ENCODE measurements around the gene COL4A2.

DNA sequence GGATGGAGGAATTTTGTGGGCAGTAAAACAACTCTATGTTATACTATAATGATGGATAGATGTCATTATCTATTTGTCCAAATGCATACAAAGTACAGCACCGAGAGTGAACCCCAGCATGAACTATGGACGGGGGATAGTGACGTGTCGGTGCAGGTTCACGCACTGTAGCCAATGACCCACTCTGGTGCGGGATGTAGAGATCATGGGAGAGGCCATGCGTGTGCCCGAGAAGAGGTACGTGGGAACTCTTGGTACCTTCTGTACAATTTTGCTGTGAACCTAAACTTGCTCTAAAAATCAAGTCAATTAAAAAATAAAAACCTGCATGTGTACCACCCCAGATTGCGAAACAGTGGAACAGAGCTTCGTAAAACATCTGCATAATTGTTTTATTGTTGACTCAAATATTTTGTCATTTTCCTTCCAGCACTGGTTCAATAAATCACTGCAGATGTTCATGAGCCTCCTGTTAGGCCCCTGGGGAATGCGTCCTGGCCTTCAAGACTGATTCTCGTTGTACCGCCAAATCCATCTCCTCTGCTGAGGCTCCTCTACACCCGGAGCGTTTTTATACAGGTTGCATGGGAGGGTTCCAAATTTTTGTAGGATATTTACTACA lies 31.0 kb upstream of the COL4A2 start:
- no peak for TF ChIP-seq ZFX (IDR thresholded peaks at IDR 0.05)
- TF ChIP-seq, protein P1, sequence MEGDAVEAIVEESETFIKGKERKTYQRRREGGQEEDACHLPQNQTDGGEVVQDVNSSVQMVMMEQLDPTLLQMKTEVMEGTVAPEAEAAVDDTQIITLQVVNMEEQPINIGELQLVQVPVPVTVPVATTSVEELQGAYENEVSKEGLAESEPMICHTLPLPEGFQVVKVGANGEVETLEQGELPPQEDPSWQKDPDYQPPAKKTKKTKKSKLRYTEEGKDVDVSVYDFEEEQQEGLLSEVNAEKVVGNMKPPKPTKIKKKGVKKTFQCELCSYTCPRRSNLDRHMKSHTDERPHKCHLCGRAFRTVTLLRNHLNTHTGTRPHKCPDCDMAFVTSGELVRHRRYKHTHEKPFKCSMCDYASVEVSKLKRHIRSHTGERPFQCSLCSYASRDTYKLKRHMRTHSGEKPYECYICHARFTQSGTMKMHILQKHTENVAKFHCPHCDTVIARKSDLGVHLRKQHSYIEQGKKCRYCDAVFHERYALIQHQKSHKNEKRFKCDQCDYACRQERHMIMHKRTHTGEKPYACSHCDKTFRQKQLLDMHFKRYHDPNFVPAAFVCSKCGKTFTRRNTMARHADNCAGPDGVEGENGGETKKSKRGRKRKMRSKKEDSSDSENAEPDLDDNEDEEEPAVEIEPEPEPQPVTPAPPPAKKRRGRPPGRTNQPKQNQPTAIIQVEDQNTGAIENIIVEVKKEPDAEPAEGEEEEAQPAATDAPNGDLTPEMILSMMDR (IDR thresholded peaks at IDR 0.05 in 2 of 3, conservative IDR thresholded peaks at IDR 0.05 in 1 of 3; ENCODE audit: borderline replicate concordance in 1 of 3, insufficient read depth in 1 of 3, low read depth in 2 of 3, low read length in 2 of 3): no peak
